GM19324 (cell line): ENCODE measurements around the gene TCHHL1.

Experiments used
- ATAC-seq: cut with Tn5 transposase; IDR thresholded peaks from one replicate; pipeline ENCODE4 v1.9.1; 2021; ENCODE audit warnings: mild to moderate bottlenecking, moderate library complexity; ENCODE audit not compliant: unreplicated experiment, low FRiP score

Gene TCHHL1

GRCh38 chr1:152089014-152089674, at the start of gene TCHHL1:
Gene TCHHL1, minus strand, starts transcription at chr1:152089064. Its CDS starts 921 bp downstream, at chr1:152088143.
- ATAC-seq: no peak

DNA sequence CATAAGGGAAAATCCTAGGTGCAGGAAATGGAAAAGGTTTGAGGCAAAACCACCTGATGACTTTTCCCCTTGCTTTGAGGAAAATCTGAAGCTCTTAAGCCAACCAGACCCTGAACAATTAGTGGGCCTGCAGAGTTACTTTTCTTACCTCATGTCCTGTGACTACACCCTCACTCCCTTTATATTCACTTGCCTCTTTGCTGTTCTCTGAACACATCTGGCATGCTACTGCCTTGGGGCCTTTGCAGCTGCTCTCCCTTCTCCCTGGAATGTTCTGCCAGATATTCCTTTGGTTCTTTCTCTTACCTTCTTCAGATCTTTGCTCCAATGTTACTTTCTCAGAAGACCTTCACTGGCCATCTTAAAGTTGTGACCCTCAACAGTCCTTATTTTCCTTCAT, 48.4 kb upstream of the TCHHL1 start:
- ATAC-seq: no peak

GRCh38 chr1:152130186-152130585, 41.3 kb upstream of the TCHHL1 start:
- ATAC-seq: no peak

- ATAC-seq: no peak
These were observed 38.8 kb upstream of the TCHHL1 start for GRCh38 chr1:152127673-152128072.

- ATAC-seq: no peak
These were observed 37.1 kb upstream of the TCHHL1 start for GRCh38 chr1:152125834-152126443.

DNA sequence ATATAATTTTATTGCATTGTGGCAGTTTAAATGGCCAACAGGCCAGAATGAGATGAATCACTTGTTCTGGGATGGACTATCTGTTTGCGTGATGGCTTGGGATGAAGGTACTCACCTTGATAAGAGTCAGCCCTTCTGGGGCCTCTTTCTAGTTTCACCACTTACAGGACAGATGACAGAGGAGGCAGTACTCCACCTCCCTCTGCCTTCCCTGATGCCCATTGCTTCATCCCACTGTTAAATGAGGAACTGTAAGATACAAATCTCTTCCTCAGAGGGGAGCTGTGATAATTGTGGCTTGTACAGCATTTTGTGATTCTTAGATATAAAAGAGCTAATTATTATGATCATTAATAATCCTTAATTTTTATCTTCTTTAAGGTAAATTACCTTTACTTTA, 30.1 kb upstream of the TCHHL1 start:
- no peak for ATAC-seq

GRCh38 chr1:152115344-152115743, 26.5 kb upstream of the TCHHL1 start, which contains the start of gene TCHH:
Gene TCHH, minus strand, starts transcription at chr1:152115444. Its CDS starts 1,364 bp downstream, at chr1:152114080.
- ATAC-seq: no peak

DNA sequence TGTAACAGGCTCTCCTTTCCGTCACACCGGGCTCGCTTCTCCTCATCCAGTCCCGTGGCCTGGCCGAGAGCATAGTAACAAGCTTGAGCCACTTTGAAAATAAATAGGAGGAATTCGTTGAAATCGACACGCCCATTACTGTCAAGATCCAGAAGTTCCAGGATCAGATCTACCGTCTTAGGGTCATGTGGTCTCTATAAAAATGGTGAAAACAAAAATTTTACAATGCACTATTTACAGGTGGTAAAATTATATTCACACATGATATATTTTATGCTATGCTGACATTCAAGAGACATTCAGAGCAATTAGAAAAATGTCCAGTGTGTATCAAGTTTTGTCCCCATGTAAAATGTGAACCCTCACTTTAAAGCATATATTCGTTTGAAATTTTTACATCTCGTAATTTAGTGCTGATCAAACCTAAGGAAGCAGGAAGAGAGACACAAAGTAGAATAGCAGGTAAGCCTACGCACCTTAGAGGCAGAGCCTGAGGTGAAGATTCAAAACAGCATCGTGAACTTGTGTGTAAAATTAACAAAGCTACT, 24.1 kb upstream of the TCHHL1 start:
- no peak for ATAC-seq

- no peak for ATAC-seq
These were observed 23.4 kb upstream of the TCHHL1 start for GRCh38 chr1:152112101-152112884.

- no peak for ATAC-seq
These were observed 22.7 kb upstream of the TCHHL1 start for GRCh38 chr1:152111515-152111968.

GRCh38 chr1:152110860-152111514, 22.1 kb upstream of the TCHHL1 start:
- no peak for ATAC-seq

GRCh38 chr1:152110365-152110859, 21.5 kb upstream of the TCHHL1 start:
- no peak for ATAC-seq

DNA sequence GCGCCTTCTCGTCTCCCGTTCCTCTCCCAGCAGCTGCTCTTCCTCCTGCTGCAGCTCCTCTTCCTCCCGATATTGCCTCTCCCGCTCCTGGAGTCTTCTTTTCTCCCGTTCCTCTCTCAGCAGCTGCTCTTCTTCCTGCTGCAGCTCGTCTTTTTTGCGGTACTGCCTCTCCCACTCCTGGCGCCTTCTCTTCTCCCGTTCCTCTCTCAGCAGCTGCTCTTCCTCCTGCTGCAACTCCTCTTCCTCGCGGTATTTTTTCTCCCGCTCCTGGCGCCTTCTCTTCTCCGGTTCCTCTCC, 21.1 kb upstream of the TCHHL1 start:
- no peak for ATAC-seq

DNA sequence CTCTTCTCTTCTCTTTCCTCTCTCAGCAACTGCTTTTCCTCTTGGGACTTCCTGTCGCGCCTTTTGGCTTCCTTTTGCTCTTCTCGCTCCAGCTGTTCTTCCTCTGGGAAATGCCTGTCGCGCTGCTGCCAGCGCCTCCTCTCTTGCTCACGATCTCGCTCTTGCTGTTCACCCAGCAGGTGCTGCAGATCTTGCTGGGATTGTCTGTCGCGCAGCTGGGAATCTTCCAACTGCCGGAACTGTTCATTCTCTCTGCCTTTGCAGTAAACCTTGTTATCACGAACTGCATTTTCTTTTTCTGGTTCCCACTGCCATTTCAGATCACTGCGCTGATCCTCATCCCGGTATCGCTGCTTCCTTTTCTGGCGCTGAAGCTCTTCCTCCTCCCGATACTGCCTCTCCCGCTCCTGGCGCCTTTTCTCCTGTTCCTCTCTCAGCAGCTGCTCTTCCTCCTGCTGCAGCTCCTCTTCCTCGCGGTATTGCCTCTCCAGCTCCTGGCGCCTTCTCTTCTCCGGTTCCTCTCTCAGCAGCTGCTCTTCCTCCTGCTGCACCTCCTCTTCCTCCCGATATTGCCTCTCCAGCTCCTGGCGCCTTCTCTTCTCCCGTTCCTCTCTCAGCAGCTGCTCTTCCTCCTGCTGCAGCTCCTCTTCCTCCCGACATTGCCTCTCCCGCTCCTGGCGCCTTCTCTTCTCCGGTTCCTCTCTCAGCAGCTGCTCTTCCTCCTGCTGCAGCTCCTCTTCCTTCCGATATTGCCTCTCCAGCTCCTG, 20.6 kb upstream of the TCHHL1 start:
- ATAC-seq: no peak

DNA sequence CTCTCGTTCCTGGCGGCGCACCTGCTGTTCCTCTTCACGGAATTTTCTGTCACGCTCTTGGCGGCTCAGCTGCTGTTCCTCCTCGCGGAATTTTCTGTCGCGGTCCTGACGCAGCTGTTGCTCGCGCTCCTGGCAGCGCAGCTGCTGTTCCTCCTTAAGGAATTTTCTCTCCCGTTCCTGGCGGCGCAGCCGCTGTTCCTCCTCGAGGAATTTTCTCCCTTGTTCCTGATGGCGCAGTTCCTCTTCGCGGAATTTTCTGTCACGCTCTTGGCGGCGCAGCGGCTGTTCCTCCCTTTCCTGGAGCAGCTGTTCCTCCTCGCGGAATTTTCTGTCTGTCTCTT, 20.0 kb upstream of the TCHHL1 start:
- ATAC-seq: no peak

- no peak for ATAC-seq
These were observed 19.4 kb upstream of the TCHHL1 start for GRCh38 chr1:152107984-152108881.

- ATAC-seq: no peak
These were observed 18.4 kb upstream of the TCHHL1 start for GRCh38 chr1:152107031-152107983.

- no peak for ATAC-seq
These were observed 16.0 kb upstream of the TCHHL1 start for GRCh38 chr1:152104854-152105253.
